ENCODE measurements around the gene CCL26. TPM values are rescaled to one million over a fixed set of nuclear protein-coding genes. Genes with fewer than 3 reads are reported as not detected.
"Not testable (repeated sequence)": the region's sequence is repeated elsewhere in the genome, so short reads cannot be mapped to it uniquely, and the experiment has no call there.

Gene CCL26
- total RNA-seq, 4 donors from 2014 or later: not detected

- Histone ChIP-seq H3K36me3 (no peaks in the 10 kb centered on the region), H3K4me1 (no peaks in the 10 kb centered on the region), H3K4me3 (no peak overlapping the region), H3K27ac (no peak overlapping the region), H3K27me3 (no peaks in the 10 kb centered on the region), H3K9me3 (no peaks in the 10 kb centered on the region)
- intact Hi-C loops (cut with DNase I; ENCODE audit: low total_unique reads): no loop called here
- TF ChIP-seq POLR2A (IDR thresholded peaks at IDR 0.05) (no peak), CTCF (IDR thresholded peaks at IDR 0.05) (no peak)
- DNase-seq: no peak
Measured at GRCh38 chr7:75776295-75776971, 4.4 kb upstream of the CCL26 start.

- H3K4me3 ChIP-seq; H3K36me3 ChIP-seq; H3K27me3 ChIP-seq; intact Hi-C loops (cut with DNase I; ENCODE audit: low total_unique reads); DNase-seq; H3K9me3 ChIP-seq; H3K4me1 ChIP-seq; H3K27ac ChIP-seq: not testable (repeated sequence)
Measured at GRCh38 chr7:75773958-75774357, 1.9 kb upstream of the CCL26 start.

- H3K4me3 ChIP-seq: no peak overlapping the region
- H3K27me3 ChIP-seq: no peaks in the 10 kb centered on the region
- no peaks in the 10 kb centered on the region for H3K4me1 ChIP-seq
- intact Hi-C loops (cut with DNase I; ENCODE audit: low total_unique reads): no loop called here
- no peak overlapping the region for H3K27ac ChIP-seq
- DNase-seq: no peak
- H3K36me3 ChIP-seq: no peaks in the 10 kb centered on the region
- H3K9me3 ChIP-seq: no peaks in the 10 kb centered on the region
- TF ChIP-seq POLR2A (IDR thresholded peaks at IDR 0.05) (no peak), CTCF (IDR thresholded peaks at IDR 0.05) (no peak)
Measured at GRCh38 chr7:75771224-75771623, 787 bp downstream of the CCL26 start.

- Histone ChIP-seq H3K36me3 (no peaks in the 10 kb centered on the region), H3K27ac (no peak overlapping the region), H3K9me3 (no peaks in the 10 kb centered on the region), H3K27me3 (no peaks in the 10 kb centered on the region), H3K4me1 (no peaks in the 10 kb centered on the region), H3K4me3 (no peak overlapping the region)
- intact Hi-C loops (cut with DNase I; ENCODE audit: low total_unique reads): no loop called here
- no peak for DNase-seq
- TF ChIP-seq POLR2A (IDR thresholded peaks at IDR 0.05) (no peak), CTCF (IDR thresholded peaks at IDR 0.05) (peak; percentile 65 to 86 (median 77))
Measured at GRCh38 chr7:75762350-75762917, 9.6 kb downstream of the CCL26 start.

- H3K27ac ChIP-seq; H3K4me1 ChIP-seq; H3K36me3 ChIP-seq; DNase-seq; H3K27me3 ChIP-seq; H3K9me3 ChIP-seq; H3K4me3 ChIP-seq; intact Hi-C loops (cut with DNase I; ENCODE audit: low total_unique reads): not testable (repeated sequence)
Measured at GRCh38 chr7:75761801-75762200, 10.2 kb downstream of the CCL26 start.

GRCh38 chr7:75758491-75758890 lies 13.5 kb downstream of the CCL26 start:
- no peaks in the 10 kb centered on the region for H3K27me3 ChIP-seq
- no peak overlapping the region for H3K4me3 ChIP-seq
- DNase-seq: no peak
- H3K27ac ChIP-seq: no peak overlapping the region
- H3K4me1 ChIP-seq: no peaks in the 10 kb centered on the region
- TF ChIP-seq CTCF (IDR thresholded peaks at IDR 0.05) (no peak), POLR2A (IDR thresholded peaks at IDR 0.05) (no peak)
- intact Hi-C loops (cut with DNase I; ENCODE audit: low total_unique reads): no loop called here
- no peaks in the 10 kb centered on the region for H3K9me3 ChIP-seq
- H3K36me3 ChIP-seq: no peaks in the 10 kb centered on the region

Data from uterus (tissue), 4 donors.